CD4-positive, alpha-beta T cell (primary cell): ENCODE data around the gene GP1BA. TPM values are rescaled to one million over a fixed set of nuclear protein-coding genes. Genes with fewer than 3 reads are reported as not detected.
"Not testable (repeated sequence)": the region's sequence is repeated elsewhere in the genome, so short reads cannot be mapped to it uniquely, and the experiment has no call there.

Experiments used
- ATAC-seq: fragments of 200-7000 bp; cut with Tn5 transposase; one replicate; pipeline ENCODE4 v1.10.0; 2022; ENCODE audit warnings: mild to moderate bottlenecking; ENCODE audit not compliant: poor library complexity
- CTCF ChIA-PET: fragments of 350-600 bp; sonication (Branson Sonifier 250); formaldehyde crosslinking; loops from one replicate; lab custom pipeline; 2021; ENCODE audit warnings: antibody characterized with exemption, inconsistent platforms; lab: Charles Lee
- POLR2A ChIA-PET: fragments of 350-600 bp; sonication (Branson Sonifier 250); formaldehyde crosslinking; loops from one replicate; lab custom pipeline; 2021; ENCODE audit warnings: antibody characterized with exemption, inconsistent platforms; lab: Charles Lee
- DNase-seq, 14 experiments: peaks; one replicate each; pipeline ENCODE4 v3.0.0-alpha.2; 2013 to 2020; ENCODE audit warnings: mixed read lengths in 2 of 14
- H3K27ac ChIP-seq, 2 donors: one replicate each; pipeline versions ENCODE4 v1.5.1 to v1.7.0; 2013; ENCODE audit warnings: low read length in 2 of 2, low read depth in 1 of 2, mild to moderate bottlenecking in 1 of 2
- H3K27me3 ChIP-seq, 2 experiments: 1 replicate in 1 of 2; 2 replicates in 1 of 2; pipeline versions ENCODE4 v1.6.1 to v1.7.0; 2013; ENCODE audit warnings: low read length in 2 of 2, control low read depth in 1 of 2, mild to moderate bottlenecking in 1 of 2, moderate library complexity in 1 of 2; ENCODE audit not compliant: insufficient read depth in 2 of 2, control insufficient read depth in 1 of 2
- H3K36me3 ChIP-seq: one replicate; pipeline ENCODE4 v1.6.1; 2013; ENCODE audit warnings: low read length, control low read depth; ENCODE audit not compliant: insufficient read depth
- H3K4me1 ChIP-seq: one replicate; pipeline ENCODE4 v1.6.1; 2013; ENCODE audit warnings: low read length, control low read depth; ENCODE audit not compliant: insufficient read depth
- H3K4me3 ChIP-seq: one replicate; pipeline ENCODE4 v1.5.1; 2013; ENCODE audit warnings: mild to moderate bottlenecking, low read length, moderate library complexity
- H3K9me3 ChIP-seq, 2 experiments: 1 replicate in 1 of 2; 2 replicates in 1 of 2; pipeline versions ENCODE4 v1.6.1 to v1.7.0; 2013; ENCODE audit warnings: low read length in 2 of 2, mild to moderate bottlenecking in 2 of 2, control low read depth in 1 of 2, moderate library complexity in 1 of 2; ENCODE audit not compliant: control insufficient read depth in 1 of 2, insufficient read depth in 1 of 2
- H3K27ac Mint-ChIP-seq: one replicate; pipeline ENCODE4 v1.8.0; 2020; ENCODE audit warnings: mixed read lengths
- H3K27me3 Mint-ChIP-seq: one replicate; pipeline ENCODE4 v1.8.0; 2021; ENCODE audit warnings: mixed read lengths
- H3K36me3 Mint-ChIP-seq: one replicate; pipeline ENCODE4 v1.8.0; 2021; ENCODE audit warnings: low read depth, mixed read lengths
- H3K4me1 Mint-ChIP-seq: one replicate; pipeline ENCODE4 v1.8.0; 2021; ENCODE audit warnings: low read depth, mixed read lengths
- H3K4me3 Mint-ChIP-seq: one replicate; pipeline ENCODE4 v1.8.0; 2020; ENCODE audit warnings: mild to moderate bottlenecking, mixed read lengths
- H3K9me3 Mint-ChIP-seq: one replicate; pipeline ENCODE4 v1.8.0; 2020; ENCODE audit warnings: mixed read lengths
- CTCF ChIP-seq: fragments of 200-600 bp; IDR thresholded peaks from one replicate; pipeline ENCODE4 v1.8.0; 2022; ENCODE audit warnings: antibody characterized with exemption, mild to moderate bottlenecking
- intact Hi-C, 2 experiments: fragments of 100-400 bp; cut with DNase I in 1 of 2; cut with micrococcal nuclease in 1 of 2; formaldehyde crosslinking; loops; one replicate each; pipeline versions ENCODE4 v1.15.1 to v1.9.0; 2023 to 2025; cut with DNase I, micrococcal nuclease
- total RNA-seq, 174 experiments: library from RNA in 2 of 174; stranded (reverse) in 2 of 174; gene quantifications; one replicate each; pipeline ENCODE4 v1.2.3 and lab custom pipeline; 2021 to 2026

GP1BA gene
- total RNA-seq, 2 experiments from 2014 or later, result not detected

GRCh38 chr17:4908711-4909496 lies 23.2 kb upstream of the GP1BA start:
- no peaks in the 10 kb centered on the region for H3K9me3 Mint-ChIP-seq
- H3K27ac ChIP-seq, result no peak overlapping the region
- POLR2A ChIA-PET, result interaction anchor here (0.7 to 2.6 kb wide), 13 partner anchors 8 to 88 kb away, joined by 3 to 23 read pairs (median 5); partner anchors contain the start of genes C17orf107, CAMTA2, INCA1 and PFN1

GRCh38 chr17:4913994-4914393 lies 18.1 kb upstream of the GP1BA start:
- peaks cover 8% of the 10 kb centered on the region for H3K4me1 ChIP-seq
- ATAC-seq (no peak), DNase-seq (no peak)
- no peak for TF ChIP-seq CTCF
- Mint-ChIP-seq H3K4me3 (no peak overlapping the region), H3K27me3 (no peaks in the 10 kb centered on the region), H3K4me1 (no peaks in the 10 kb centered on the region), H3K27ac (no peak overlapping the region), H3K36me3 (no peaks in the 10 kb centered on the region), H3K9me3 (no peaks in the 10 kb centered on the region)
- ChIA-PET POLR2A (interaction anchor here (1.1 to 1.5 kb wide), 2 partner anchors 54 to 83 kb away, joined by 3 to 4 read pairs; partner anchors contain the start of gene SPAG7), CTCF (interaction anchor here (0.6 kb wide), 1 partner anchor 89 kb away, joined by 3 read pairs; no protein-coding TSS in a partner anchor)
- no peaks in the 10 kb centered on the region for H3K9me3 ChIP-seq
- no peaks in the 10 kb centered on the region for H3K36me3 ChIP-seq
- H3K27ac ChIP-seq, result no peak overlapping the region
- no peak overlapping the region for H3K4me3 ChIP-seq
- intact Hi-C loops, result no loop called here
- H3K27me3 ChIP-seq, result no peaks in the 10 kb centered on the region

More at GRCh38 chr17:4908711-4909496, 23.2 kb upstream of the GP1BA start:
- H3K27me3 Mint-ChIP-seq, result no peaks in the 10 kb centered on the region
- ATAC-seq (peak; percentile 93), DNase-seq (peak; percentile 61 to 88 (median 70))
- peaks cover 18% of the 10 kb centered on the region for H3K4me1 ChIP-seq
- no peak overlapping the region for H3K4me3 ChIP-seq
- H3K27ac Mint-ChIP-seq, result no peak overlapping the region
- H3K9me3 ChIP-seq, result no peaks in the 10 kb centered on the region
- no peaks in the 10 kb centered on the region for H3K36me3 ChIP-seq
- CTCF ChIA-PET, result interaction anchor here (0.6 to 2.3 kb wide), 17 partner anchors 10 to 205 kb away, joined by 3 to 21 read pairs (median 5); partner anchors contain the start of genes C17orf107, CAMTA2, INCA1 and KIF1C
- no peaks in the 10 kb centered on the region for H3K36me3 Mint-ChIP-seq
- H3K4me1 Mint-ChIP-seq, result no peaks in the 10 kb centered on the region
- no peaks in the 10 kb centered on the region for H3K27me3 ChIP-seq
- H3K4me3 Mint-ChIP-seq, result no peak overlapping the region
- intact Hi-C loops, result loop anchor here (1.0 to 2.0 kb wide), 7 partner anchors 30 to 153 kb away; partner anchors contain the start of genes CAMTA2 (in 2 of the 2) and SPAG7 (in 1 of the 2)
- peak; percentile 61 for TF ChIP-seq CTCF

GRCh38 chr17:4914551-4914950 lies 17.5 kb upstream of the GP1BA start:
- H3K27ac Mint-ChIP-seq, H3K4me1 ChIP-seq, H3K4me3 ChIP-seq, H3K36me3 ChIP-seq, H3K27ac ChIP-seq, ATAC-seq, POLR2A ChIA-PET, H3K27me3 Mint-ChIP-seq, DNase-seq, H3K9me3 Mint-ChIP-seq, H3K27me3 ChIP-seq, H3K4me3 Mint-ChIP-seq, H3K4me1 Mint-ChIP-seq, intact Hi-C loops, H3K36me3 Mint-ChIP-seq, CTCF ChIA-PET, H3K9me3 ChIP-seq: not testable (repeated sequence)
